Peyer's patch (tissue), 4 donors: ENCODE data around the gene SERPINF2.

Source experiments
- POLR2A ChIP-seq, 2 donors: fragments of 450-650 bp; IDR thresholded peaks; one replicate each; pipeline ENCODE4 v1.5.1; 2017; ENCODE audit warnings: antibody characterized with exemption in 2 of 2, mild to moderate bottlenecking in 2 of 2, moderate library complexity in 2 of 2
- TF ChIP-seq, protein P1 (sequence below), 6 experiments: fragments of 450-650 bp in 4 of 6; fragments of 200-600 bp in 2 of 6; sonication (generic) in 1 of 6; IDR thresholded peaks; one replicate each; pipeline ENCODE4 v1.5.1; 2017 to 2019; ENCODE audit warnings: antibody characterized with exemption in 6 of 6, mild to moderate bottlenecking in 3 of 6, moderate library complexity in 1 of 6

DNA sequence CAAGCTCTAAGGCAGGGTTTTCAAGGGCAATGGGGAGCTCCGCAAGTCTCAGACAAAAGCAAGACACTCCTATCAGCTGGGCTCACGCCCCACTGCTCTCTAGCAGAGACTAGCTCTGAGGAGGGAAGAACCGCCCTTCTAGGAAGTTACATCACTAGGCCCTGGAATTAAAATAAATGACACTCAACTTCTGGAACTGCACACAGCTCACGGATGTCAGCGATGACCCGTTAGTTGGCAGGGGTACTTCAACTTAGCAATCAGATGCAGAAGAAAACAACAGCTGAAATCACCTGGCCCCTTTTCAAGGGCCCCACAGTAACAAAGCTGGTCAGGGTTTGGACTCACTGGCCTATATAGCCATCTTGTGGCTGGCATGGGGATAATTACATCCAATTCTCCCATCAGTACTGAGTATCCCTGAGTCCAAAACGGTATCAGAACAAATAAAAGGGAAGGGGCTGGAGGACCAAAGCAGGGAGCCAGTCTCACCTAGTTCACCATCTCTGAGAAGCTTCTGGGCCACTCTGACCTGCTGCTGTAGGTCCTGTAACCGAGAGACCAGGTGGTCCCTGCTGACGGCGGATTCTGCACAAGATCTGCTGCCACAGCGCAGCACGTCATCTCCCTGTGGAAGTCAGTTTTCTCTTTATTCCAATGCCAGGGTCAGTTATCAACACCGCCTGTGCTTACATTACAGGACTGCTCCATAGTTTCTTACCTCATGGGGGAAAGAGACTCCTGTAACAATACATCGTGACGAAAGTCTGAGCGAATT, 41.4 kb downstream of the SERPINF2 start:
- TF ChIP-seq, protein P1, sequence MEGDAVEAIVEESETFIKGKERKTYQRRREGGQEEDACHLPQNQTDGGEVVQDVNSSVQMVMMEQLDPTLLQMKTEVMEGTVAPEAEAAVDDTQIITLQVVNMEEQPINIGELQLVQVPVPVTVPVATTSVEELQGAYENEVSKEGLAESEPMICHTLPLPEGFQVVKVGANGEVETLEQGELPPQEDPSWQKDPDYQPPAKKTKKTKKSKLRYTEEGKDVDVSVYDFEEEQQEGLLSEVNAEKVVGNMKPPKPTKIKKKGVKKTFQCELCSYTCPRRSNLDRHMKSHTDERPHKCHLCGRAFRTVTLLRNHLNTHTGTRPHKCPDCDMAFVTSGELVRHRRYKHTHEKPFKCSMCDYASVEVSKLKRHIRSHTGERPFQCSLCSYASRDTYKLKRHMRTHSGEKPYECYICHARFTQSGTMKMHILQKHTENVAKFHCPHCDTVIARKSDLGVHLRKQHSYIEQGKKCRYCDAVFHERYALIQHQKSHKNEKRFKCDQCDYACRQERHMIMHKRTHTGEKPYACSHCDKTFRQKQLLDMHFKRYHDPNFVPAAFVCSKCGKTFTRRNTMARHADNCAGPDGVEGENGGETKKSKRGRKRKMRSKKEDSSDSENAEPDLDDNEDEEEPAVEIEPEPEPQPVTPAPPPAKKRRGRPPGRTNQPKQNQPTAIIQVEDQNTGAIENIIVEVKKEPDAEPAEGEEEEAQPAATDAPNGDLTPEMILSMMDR (IDR thresholded peaks at IDR 0.05), result peak; percentile 41 to 82 (median 74)
- peak in 1 of 2 donors; percentile 52 for TF ChIP-seq POLR2A (IDR thresholded peaks at IDR 0.05)
